DND-41 (cell line): ENCODE results near the gene ITGA2.

Experiments used
- EZH2 ChIP-seq: IDR thresholded peaks from 3 replicates; pipeline ENCODE4 v1.6.1; 2012; ENCODE audit warnings: borderline replicate concordance, low read depth, mild to moderate bottlenecking, moderate library complexity, low read length, inconsistent platforms; ENCODE audit not compliant: severe bottlenecking
- TF ChIP-seq, protein P1 (sequence below): IDR thresholded peaks from 2 replicates; pipeline ENCODE4 v1.5.1; 2012; ENCODE audit warnings: borderline replicate concordance, low read length, moderate library complexity, mild to moderate bottlenecking; ENCODE audit not compliant: poor library complexity, severe bottlenecking; ENCODE audit errors: extremely low read depth

DNA sequence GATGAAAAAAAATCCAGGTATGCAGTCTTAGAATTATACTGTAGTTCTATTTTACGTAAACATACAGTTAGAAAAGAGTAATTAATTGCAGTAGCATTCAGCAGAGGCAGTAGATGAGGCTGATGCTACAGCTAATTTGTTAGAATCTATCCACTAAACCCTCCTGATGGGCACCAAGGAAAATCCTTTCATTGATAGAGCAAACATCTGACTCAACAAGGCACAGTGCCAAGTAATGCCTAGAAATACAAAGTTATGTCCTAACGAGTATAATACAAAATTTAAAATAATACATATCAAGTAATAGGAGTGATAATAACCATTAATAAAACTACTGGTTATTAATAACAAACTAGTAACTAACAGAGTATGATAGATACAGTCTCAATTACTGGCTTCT lies 111.5 kb downstream of the ITGA2 start:
- TF ChIP-seq, protein P1, sequence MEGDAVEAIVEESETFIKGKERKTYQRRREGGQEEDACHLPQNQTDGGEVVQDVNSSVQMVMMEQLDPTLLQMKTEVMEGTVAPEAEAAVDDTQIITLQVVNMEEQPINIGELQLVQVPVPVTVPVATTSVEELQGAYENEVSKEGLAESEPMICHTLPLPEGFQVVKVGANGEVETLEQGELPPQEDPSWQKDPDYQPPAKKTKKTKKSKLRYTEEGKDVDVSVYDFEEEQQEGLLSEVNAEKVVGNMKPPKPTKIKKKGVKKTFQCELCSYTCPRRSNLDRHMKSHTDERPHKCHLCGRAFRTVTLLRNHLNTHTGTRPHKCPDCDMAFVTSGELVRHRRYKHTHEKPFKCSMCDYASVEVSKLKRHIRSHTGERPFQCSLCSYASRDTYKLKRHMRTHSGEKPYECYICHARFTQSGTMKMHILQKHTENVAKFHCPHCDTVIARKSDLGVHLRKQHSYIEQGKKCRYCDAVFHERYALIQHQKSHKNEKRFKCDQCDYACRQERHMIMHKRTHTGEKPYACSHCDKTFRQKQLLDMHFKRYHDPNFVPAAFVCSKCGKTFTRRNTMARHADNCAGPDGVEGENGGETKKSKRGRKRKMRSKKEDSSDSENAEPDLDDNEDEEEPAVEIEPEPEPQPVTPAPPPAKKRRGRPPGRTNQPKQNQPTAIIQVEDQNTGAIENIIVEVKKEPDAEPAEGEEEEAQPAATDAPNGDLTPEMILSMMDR: no peak
- no peak for TF ChIP-seq EZH2
